Stimulated activated CD4-positive, alpha-beta T cell treated with anti-CD3 and anti-CD28 coated beads, Interleukin-15, amount 100 ng/mL, for 1 hour (primary cell): ENCODE measurements around the gene SSC5D.

Source experiments
- DNase-seq, 2 donors: peaks; one replicate each; pipeline ENCODE4 v3.0.0-alpha.2; 2020; ENCODE audit warnings: low read depth in 1 of 2, low spot score in 1 of 2

Gene SSC5D

GRCh38 chr19:55552620-55553019 lies 64.4 kb downstream of the SSC5D start:
- DNase-seq = no peak

GRCh38 chr19:55553217-55554182 lies 65.3 kb downstream of the SSC5D start:
- no peak for DNase-seq

GRCh38 chr19:55554302-55554701 lies 66.1 kb downstream of the SSC5D start:
- DNase-seq = no peak

DNA sequence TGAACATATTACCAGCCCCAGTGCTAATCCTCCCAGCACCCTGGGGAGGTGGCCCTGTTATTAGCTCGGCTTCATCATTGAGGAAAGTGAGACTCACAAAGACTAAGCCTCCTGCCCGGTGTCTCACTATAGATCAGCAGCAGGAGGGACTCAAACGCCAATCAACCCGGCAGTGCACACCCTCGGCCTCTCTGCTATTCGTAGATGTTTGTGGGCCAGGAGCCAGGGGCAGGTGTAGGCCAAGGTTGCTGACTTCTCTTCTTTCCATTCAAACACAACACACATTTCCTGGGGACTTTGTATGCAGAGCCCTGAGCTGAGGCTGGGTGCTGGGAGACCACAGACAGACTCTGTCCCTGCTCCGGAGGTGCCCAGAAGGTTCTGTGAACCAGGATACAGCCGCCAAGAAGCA lies 66.5 kb downstream of the SSC5D start:
- no peak for DNase-seq

GRCh38 chr19:55559684-55560083 lies 71.4 kb downstream of the SSC5D start:
- no peak for DNase-seq

DNA sequence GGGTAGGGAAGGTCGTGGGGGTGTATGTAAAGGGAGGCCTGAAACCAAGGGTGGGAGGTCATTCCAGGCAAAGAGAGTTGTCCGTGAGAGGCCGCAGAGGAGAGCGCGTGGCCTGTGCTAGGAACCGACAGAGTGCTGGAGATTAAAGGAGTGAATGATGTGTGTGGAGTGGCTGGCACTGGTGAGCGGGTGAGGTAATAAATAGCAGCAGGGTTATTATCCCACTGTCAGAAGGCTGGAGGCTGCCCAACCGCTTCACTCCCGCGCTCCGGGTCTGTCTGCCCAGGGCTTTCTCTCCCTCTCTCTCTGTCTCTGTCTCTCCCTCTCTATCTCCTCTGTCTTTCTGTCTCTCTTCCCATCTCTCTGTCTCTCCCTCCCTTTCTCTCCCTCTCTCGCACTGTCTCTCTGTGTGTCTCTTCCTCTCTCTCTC lies 75.0 kb downstream of the SSC5D start:
- no peak for DNase-seq

DNA sequence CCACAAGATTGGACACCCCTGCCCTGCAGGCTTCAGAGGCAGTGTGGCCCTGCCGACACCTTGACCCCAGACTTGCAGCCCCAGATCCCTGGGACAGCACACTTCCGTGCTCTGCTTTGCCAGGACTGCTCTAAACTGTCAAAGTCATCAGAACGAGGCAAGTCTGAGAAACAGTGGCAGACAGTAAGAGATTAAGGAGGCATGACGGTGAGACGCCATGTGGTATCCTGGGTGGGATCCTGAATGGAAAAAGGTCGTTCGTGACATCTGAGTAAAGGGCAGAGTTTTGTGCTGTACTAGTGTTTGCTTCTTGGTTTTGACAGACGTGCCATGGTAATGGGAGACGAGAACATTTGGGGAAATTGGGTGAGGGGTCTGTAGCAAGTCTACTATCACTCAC lies 78.6 kb downstream of the SSC5D start:
- no peak for DNase-seq

DNA sequence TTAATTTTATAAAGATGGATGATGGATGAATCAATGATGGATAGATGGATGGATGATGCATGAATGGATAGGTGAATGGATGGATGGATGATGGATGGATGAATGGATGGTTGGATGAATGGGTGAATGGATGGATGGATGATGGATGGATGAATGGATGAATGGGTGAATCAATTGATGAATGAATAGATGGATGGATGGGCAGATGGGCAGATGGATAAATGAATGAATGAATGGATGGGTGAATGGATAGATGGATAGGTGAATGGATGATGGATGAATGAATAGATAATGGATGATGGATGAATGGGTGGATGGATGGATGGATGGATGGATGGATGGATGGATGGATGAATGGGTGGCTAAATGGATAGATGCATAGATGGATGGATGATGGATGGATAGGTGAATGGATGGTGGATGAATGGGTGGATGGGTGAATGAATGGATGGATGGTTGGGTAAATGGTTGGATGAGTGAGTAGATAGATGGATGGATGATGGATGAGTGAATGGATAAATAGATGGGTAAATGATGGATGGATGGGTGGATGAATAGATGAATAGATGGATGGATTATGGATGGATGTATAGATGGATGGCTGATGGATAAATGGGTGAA lies 79.6 kb downstream of the SSC5D start:
- DNase-seq = no peak
